Measurements from ENCODE around the gene COL4A4.

Gene COL4A4

DNA sequence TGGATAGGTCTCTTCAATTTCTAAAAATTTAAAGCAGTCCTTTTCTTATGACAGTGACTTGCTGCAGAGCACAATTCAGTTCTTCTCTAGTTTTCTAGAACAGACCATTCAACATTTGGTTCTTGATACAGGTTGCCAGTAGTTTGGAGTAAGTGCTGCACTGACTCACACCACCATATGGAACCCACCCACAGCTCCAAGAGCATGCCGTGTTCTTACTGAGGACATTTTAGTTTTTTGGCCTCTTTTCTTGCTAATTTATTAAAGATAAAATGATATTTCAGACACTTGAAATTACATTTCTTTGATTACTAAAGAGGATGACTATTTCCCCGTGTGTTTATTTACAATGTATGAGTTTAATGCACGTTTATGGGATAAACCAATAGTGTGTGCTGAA lies 120.0 kb downstream of the COL4A4 start:
- no peak overlapping the region for H2AFZ ChIP-seq (ENCODE audit: low read depth)
- TF ChIP-seq, protein P1, sequence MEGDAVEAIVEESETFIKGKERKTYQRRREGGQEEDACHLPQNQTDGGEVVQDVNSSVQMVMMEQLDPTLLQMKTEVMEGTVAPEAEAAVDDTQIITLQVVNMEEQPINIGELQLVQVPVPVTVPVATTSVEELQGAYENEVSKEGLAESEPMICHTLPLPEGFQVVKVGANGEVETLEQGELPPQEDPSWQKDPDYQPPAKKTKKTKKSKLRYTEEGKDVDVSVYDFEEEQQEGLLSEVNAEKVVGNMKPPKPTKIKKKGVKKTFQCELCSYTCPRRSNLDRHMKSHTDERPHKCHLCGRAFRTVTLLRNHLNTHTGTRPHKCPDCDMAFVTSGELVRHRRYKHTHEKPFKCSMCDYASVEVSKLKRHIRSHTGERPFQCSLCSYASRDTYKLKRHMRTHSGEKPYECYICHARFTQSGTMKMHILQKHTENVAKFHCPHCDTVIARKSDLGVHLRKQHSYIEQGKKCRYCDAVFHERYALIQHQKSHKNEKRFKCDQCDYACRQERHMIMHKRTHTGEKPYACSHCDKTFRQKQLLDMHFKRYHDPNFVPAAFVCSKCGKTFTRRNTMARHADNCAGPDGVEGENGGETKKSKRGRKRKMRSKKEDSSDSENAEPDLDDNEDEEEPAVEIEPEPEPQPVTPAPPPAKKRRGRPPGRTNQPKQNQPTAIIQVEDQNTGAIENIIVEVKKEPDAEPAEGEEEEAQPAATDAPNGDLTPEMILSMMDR (conservative IDR thresholded peaks at IDR 0.05; ENCODE audit: low read depth, low read length): no peak
- H3K27ac ChIP-seq: no peak overlapping the region
- H4K20me1 ChIP-seq (ENCODE audit: insufficient read depth): no peaks in the 10 kb centered on the region
- no peak overlapping the region for H3K4me3 ChIP-seq (IDR thresholded peaks at IDR 0.05; ENCODE audit: insufficient read depth, low read depth, low read length)
- H3K79me2 ChIP-seq (ENCODE audit: insufficient read depth, low read depth): no peaks in the 10 kb centered on the region
- H3K4me1 ChIP-seq (ENCODE audit: low read depth, poor library complexity, severe bottlenecking): peaks cover 9% of the 10 kb centered on the region
- H3K36me3 ChIP-seq (ENCODE audit: insufficient read depth): no peaks in the 10 kb centered on the region
- H3K4me2 ChIP-seq: no peak overlapping the region
- no peak overlapping the region for H3K9ac ChIP-seq
- H3K27me3 ChIP-seq (ENCODE audit: insufficient read depth, low read depth): no peaks in the 10 kb centered on the region

DNA sequence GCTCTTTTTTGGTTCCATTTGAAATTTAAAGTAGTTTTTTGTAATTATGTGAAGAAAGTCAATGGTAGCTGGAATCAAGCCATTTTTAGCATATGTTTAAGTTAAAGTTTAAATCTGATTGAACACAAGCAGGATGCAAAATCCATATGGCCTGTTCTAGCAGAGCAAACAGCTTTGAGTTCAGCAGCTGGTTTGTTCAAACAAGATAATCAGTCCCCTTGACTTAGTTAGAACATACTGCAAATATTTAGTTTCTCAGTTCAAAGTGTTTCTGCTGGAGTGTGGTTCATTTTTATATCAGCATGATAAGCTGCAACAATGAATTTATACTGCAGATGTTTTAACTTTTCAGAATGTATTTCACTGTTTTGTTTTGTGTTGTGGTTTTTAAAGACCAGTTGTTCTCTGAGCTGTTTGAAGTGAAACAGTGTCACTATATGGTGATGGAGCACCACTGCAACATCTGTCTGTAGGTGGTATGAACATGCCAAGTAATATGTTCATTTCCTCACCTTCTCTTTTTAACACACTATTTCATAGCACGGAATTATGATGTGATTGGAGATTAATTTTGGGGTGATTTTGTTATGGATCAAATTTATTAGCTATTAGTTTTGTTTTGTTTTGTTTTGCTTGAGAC lies 125.3 kb downstream of the COL4A4 start:
- no peaks in the 10 kb centered on the region for H3K4me1 ChIP-seq (ENCODE audit: low read depth, poor library complexity, severe bottlenecking)
- no peaks in the 10 kb centered on the region for H3K79me2 ChIP-seq (ENCODE audit: insufficient read depth, low read depth)
- H4K20me1 ChIP-seq (ENCODE audit: insufficient read depth): no peaks in the 10 kb centered on the region
- H3K9ac ChIP-seq: no peak overlapping the region
- H3K27me3 ChIP-seq (ENCODE audit: insufficient read depth, low read depth): no peaks in the 10 kb centered on the region
- H3K27ac ChIP-seq: no peak overlapping the region
- TF ChIP-seq, protein P1 (conservative IDR thresholded peaks at IDR 0.05; ENCODE audit: low read depth, low read length): no peak
- H3K4me2 ChIP-seq: no peak overlapping the region
- H3K36me3 ChIP-seq (ENCODE audit: insufficient read depth): no peaks in the 10 kb centered on the region
- no peak overlapping the region for H3K4me3 ChIP-seq (IDR thresholded peaks at IDR 0.05; ENCODE audit: insufficient read depth, low read depth, low read length)
- H2AFZ ChIP-seq (ENCODE audit: low read depth): no peak overlapping the region

DNA sequence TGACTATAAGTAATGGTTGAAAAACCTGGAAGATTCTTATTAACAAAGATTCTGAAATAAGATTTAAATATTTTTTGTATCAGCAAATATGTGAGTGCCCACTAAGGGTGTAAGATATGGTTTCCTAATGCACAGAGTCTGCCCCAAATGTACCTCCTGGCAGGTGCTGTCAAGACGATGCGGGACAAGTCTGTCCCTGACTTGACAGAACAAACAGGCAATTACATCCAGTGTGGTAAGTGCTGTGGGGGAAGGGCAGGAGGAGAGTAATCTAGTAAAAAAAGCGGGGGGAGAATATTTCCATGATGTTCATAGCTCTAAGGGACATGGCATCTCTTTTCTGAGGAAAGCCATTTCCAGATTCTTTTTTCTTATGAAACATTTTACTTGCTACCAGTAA lies 127.5 kb downstream of the COL4A4 start:
- H3K4me3 ChIP-seq (IDR thresholded peaks at IDR 0.05; ENCODE audit: insufficient read depth, low read depth, low read length): no peak overlapping the region
- no peak overlapping the region for H2AFZ ChIP-seq (ENCODE audit: low read depth)
- H3K79me2 ChIP-seq (ENCODE audit: insufficient read depth, low read depth): no peaks in the 10 kb centered on the region
- H3K27ac ChIP-seq: no peak overlapping the region
- no peaks in the 10 kb centered on the region for H3K27me3 ChIP-seq (ENCODE audit: insufficient read depth, low read depth)
- TF ChIP-seq, protein P1 (conservative IDR thresholded peaks at IDR 0.05; ENCODE audit: low read depth, low read length): no peak
- H4K20me1 ChIP-seq (ENCODE audit: insufficient read depth): no peaks in the 10 kb centered on the region
- H3K4me1 ChIP-seq (ENCODE audit: low read depth, poor library complexity, severe bottlenecking): no peaks in the 10 kb centered on the region
- no peak overlapping the region for H3K4me2 ChIP-seq
- H3K36me3 ChIP-seq (ENCODE audit: insufficient read depth): no peaks in the 10 kb centered on the region
- H3K9ac ChIP-seq: no peak overlapping the region

DNA sequence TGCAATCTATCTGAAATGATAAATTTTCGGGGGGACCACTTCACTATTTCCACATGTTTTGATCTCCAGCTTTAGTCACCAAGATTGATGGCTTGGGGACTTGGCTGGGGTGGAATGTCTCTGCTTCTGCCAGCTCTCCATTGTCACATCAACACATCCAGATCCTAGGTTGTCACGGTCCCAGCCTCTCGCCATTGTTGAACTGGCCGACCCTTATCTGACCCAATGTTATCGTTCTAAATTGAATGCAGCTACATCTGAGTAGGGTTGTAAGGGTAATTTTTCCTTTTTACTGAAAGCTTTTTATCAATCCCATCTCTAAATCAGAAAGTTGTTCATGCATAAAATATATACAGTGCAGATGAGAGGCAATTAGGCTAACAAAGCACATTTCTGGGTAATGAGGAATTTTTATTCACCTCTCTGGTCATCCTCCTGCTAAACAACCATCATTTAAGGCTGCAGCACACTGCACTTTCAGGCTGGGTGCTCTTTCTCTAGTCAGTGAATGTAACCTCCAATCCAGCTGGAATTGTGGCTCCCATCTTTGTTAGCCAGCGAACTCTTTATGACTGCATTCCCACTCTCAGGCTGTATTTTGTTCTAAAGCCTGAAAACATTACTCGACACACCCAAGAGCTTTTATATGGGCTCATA lies 128.2 kb downstream of the COL4A4 start:
- Histone ChIP-seq H3K27ac (no peak overlapping the region), H3K4me3 (IDR thresholded peaks at IDR 0.05; ENCODE audit: insufficient read depth, low read depth, low read length) (no peak overlapping the region), H3K27me3 (ENCODE audit: insufficient read depth, low read depth) (no peaks in the 10 kb centered on the region), H3K4me1 (ENCODE audit: low read depth, poor library complexity, severe bottlenecking) (no peaks in the 10 kb centered on the region), H4K20me1 (ENCODE audit: insufficient read depth) (no peaks in the 10 kb centered on the region), H3K36me3 (ENCODE audit: insufficient read depth) (no peaks in the 10 kb centered on the region), H3K79me2 (ENCODE audit: insufficient read depth, low read depth) (no peaks in the 10 kb centered on the region), H3K4me2 (no peak overlapping the region), H3K9ac (no peak overlapping the region), H2AFZ (ENCODE audit: low read depth) (no peak overlapping the region)
- TF ChIP-seq, protein P1 (conservative IDR thresholded peaks at IDR 0.05; ENCODE audit: low read depth, low read length): no peak
